NCI-H2107 treated with DMSO at 0.1 percent for 48 hours (cell line): ENCODE data around the gene RNPC3.

Experiments used
- DNase-seq: peaks from one replicate; lab custom pipeline; 2025; ENCODE audit not compliant: unreplicated experiment; lab: John Stamatoyannopoulos, UW

The RNPC3 gene

GRCh38 chr1:103525607-103526507, at the start of gene RNPC3:
RNPC3 (plus strand) TSS chr1:103525699; CDS start chr1:103526071, 372 bp downstream.
- DNase-seq, result peak; percentile 94

GRCh38 chr1:103477101-103477500, 48.4 kb upstream of the RNPC3 start:
- no peak for DNase-seq

GRCh38 chr1:103489935-103490334, 35.6 kb upstream of the RNPC3 start:
- DNase-seq, result no peak

GRCh38 chr1:103492003-103492625, 33.4 kb upstream of the RNPC3 start:
- DNase-seq, result no peak

GRCh38 chr1:103496014-103496635, 29.4 kb upstream of the RNPC3 start:
- no peak for DNase-seq

- no peak for DNase-seq
These were observed 28.1 kb upstream of the RNPC3 start for GRCh38 chr1:103497404-103497803.

GRCh38 chr1:103509250-103509649, 16.2 kb upstream of the RNPC3 start:
- DNase-seq, result no peak

- no peak for DNase-seq
These were observed 11.8 kb upstream of the RNPC3 start for GRCh38 chr1:103513711-103514110.

- DNase-seq, result peak; percentile 71
These were observed 10.5 kb upstream of the RNPC3 start for GRCh38 chr1:103514920-103515503.

- no peak for DNase-seq
These were observed 9.2 kb upstream of the RNPC3 start for GRCh38 chr1:103516283-103516682.

GRCh38 chr1:103516693-103517092, 8.8 kb upstream of the RNPC3 start:
- DNase-seq, result no peak

GRCh38 chr1:103517380-103518047, 8.0 kb upstream of the RNPC3 start:
- no peak for DNase-seq

GRCh38 chr1:103520822-103521221, 4.7 kb upstream of the RNPC3 start:
- DNase-seq, result no peak

- no peak for DNase-seq
These were observed 2.2 kb upstream of the RNPC3 start for GRCh38 chr1:103523346-103523745.

- DNase-seq, result peak; percentile 29
These were observed 339 bp upstream of the RNPC3 start for GRCh38 chr1:103525114-103525606.

GRCh38 chr1:103527331-103527730, 1.8 kb downstream of the RNPC3 start:
- no peak for DNase-seq

GRCh38 chr1:103529746-103530145, 4.2 kb downstream of the RNPC3 start:
- DNase-seq, result no peak

GRCh38 chr1:103538226-103538625, 12.7 kb downstream of the RNPC3 start:
- DNase-seq, result no peak

- DNase-seq, result no peak
These were observed 15.9 kb downstream of the RNPC3 start for GRCh38 chr1:103541431-103541830.

- DNase-seq, result no peak
These were observed 21.0 kb downstream of the RNPC3 start for GRCh38 chr1:103546496-103546895.

GRCh38 chr1:103547840-103548239, 22.3 kb downstream of the RNPC3 start:
- no peak for DNase-seq
